ENCODE data around the gene PPM1J.

DNA sequence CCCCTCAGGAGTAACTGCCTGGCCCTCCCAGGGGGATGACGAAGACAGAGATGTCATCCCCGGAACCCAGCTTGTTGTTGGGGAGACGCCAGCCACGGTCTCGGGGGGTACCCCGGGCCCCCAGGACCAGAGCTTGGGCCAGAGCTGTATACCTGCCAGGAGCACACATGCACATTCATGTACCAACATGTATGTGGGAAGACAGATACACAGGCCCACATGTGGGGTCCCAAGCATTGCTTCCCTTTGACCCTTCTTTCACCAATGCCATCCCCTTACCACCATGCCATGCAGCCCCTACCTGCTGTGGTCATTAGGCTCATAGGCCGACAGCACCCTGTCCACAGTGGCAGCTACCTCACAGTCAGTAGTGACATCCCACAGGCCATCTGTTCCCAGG lies 5.0 kb downstream of the PPM1J start:
- TF ChIP-seq, protein P1, sequence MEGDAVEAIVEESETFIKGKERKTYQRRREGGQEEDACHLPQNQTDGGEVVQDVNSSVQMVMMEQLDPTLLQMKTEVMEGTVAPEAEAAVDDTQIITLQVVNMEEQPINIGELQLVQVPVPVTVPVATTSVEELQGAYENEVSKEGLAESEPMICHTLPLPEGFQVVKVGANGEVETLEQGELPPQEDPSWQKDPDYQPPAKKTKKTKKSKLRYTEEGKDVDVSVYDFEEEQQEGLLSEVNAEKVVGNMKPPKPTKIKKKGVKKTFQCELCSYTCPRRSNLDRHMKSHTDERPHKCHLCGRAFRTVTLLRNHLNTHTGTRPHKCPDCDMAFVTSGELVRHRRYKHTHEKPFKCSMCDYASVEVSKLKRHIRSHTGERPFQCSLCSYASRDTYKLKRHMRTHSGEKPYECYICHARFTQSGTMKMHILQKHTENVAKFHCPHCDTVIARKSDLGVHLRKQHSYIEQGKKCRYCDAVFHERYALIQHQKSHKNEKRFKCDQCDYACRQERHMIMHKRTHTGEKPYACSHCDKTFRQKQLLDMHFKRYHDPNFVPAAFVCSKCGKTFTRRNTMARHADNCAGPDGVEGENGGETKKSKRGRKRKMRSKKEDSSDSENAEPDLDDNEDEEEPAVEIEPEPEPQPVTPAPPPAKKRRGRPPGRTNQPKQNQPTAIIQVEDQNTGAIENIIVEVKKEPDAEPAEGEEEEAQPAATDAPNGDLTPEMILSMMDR (IDR thresholded peaks at IDR 0.05; ENCODE audit: low read length), result no peak
- TF ChIP-seq EZH2 (optimal IDR thresholded peaks at IDR 0.05; ENCODE audit: low read depth, low read length), result no peak
